ENCODE data around the gene IGSF3.

- TF ChIP-seq, protein P1, sequence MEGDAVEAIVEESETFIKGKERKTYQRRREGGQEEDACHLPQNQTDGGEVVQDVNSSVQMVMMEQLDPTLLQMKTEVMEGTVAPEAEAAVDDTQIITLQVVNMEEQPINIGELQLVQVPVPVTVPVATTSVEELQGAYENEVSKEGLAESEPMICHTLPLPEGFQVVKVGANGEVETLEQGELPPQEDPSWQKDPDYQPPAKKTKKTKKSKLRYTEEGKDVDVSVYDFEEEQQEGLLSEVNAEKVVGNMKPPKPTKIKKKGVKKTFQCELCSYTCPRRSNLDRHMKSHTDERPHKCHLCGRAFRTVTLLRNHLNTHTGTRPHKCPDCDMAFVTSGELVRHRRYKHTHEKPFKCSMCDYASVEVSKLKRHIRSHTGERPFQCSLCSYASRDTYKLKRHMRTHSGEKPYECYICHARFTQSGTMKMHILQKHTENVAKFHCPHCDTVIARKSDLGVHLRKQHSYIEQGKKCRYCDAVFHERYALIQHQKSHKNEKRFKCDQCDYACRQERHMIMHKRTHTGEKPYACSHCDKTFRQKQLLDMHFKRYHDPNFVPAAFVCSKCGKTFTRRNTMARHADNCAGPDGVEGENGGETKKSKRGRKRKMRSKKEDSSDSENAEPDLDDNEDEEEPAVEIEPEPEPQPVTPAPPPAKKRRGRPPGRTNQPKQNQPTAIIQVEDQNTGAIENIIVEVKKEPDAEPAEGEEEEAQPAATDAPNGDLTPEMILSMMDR (IDR thresholded peaks at IDR 0.05; ENCODE audit: control extremely low read depth in 1 of 3, insufficient read depth in 1 of 3, low read depth in 1 of 3, low read length in 3 of 3) = no peak
- TF ChIP-seq SUZ12 (IDR thresholded peaks at IDR 0.05; ENCODE audit: low read length) = no peak
- TF ChIP-seq SRF (IDR thresholded peaks at IDR 0.05; ENCODE audit: low read depth, low read length) = no peak
- TF ChIP-seq POLR2A (IDR thresholded peaks at IDR 0.05; ENCODE audit: control extremely low read depth in 1 of 2, low read depth in 2 of 2, low read length in 2 of 2) = no peak
- TF ChIP-seq, protein P2, sequence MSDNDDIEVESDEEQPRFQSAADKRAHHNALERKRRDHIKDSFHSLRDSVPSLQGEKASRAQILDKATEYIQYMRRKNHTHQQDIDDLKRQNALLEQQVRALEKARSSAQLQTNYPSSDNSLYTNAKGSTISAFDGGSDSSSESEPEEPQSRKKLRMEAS (IDR thresholded peaks at IDR 0.05) = no peak
- TF ChIP-seq RAD21 (IDR thresholded peaks at IDR 0.05 in 1 of 2, conservative IDR thresholded peaks at IDR 0.05 in 1 of 2; ENCODE audit: low read depth in 2 of 2, low read length in 2 of 2) = no peak
- TF ChIP-seq JUN (IDR thresholded peaks at IDR 0.05; ENCODE audit: low read depth, low read length) = no peak
- TF ChIP-seq ZNF274 (IDR thresholded peaks at IDR 0.05; ENCODE audit: borderline replicate concordance, extremely low read depth, low read length) = no peak
- no peak for TF ChIP-seq SIX5 (IDR thresholded peaks at IDR 0.05; ENCODE audit: low read depth, low read length)
- TF ChIP-seq MAFK (IDR thresholded peaks at IDR 0.05; ENCODE audit: low read depth, low read length) = no peak
- no peak for TF ChIP-seq RFX5 (IDR thresholded peaks at IDR 0.05; ENCODE audit: borderline replicate concordance, low read depth, low read length)
- no peak for TF ChIP-seq EP300 (IDR thresholded peaks at IDR 0.05; ENCODE audit: borderline replicate concordance in 1 of 2, low read depth in 2 of 2, low read length in 2 of 2)
- no peak for TF ChIP-seq EZH2 (IDR thresholded peaks at IDR 0.05; ENCODE audit: low read depth, low read length, severe bottlenecking)
Measured at GRCh38 chr1:116586741-116587143, 80.8 kb downstream of the IGSF3 start.

All from H1 (cell line).